Tongue (tissue), 2 donors: ENCODE measurements around the gene CRIP2. TPM values are rescaled to one million over a fixed set of nuclear protein-coding genes. Genes with fewer than 3 reads are reported as not detected.

Experiments used
- DNase-seq: peaks from one replicate; pipeline ENCODE4 v3.0.0-alpha.2; 2015
- total RNA-seq: library from RNA; depleted of rRNA; stranded (reverse); fragments of >200 nt; gene quantifications from one replicate; pipeline ENCODE4 v1.2.3, GENCODE V29; 2014

Gene CRIP2
- 202 TPM for total RNA-seq

- peak; percentile 83 for DNase-seq
These were observed at the start of gene CRIP2 for GRCh38 chr14:105474483-105475268. Gene CRIP2, plus strand, starts transcription at chr14:105474821. Its CDS starts 42 bp downstream, at chr14:105474863.

GRCh38 chr14:105424861-105425260, 49.8 kb upstream of the CRIP2 start:
- DNase-seq, result no peak

GRCh38 chr14:105425823-105426247, 48.8 kb upstream of the CRIP2 start:
- no peak for DNase-seq

- no peak for DNase-seq
These were observed 48.0 kb upstream of the CRIP2 start for GRCh38 chr14:105426416-105427130.

- no peak for DNase-seq
These were observed 47.2 kb upstream of the CRIP2 start for GRCh38 chr14:105427412-105427811.

GRCh38 chr14:105427936-105428485, 46.6 kb upstream of the CRIP2 start:
- DNase-seq, result no peak

GRCh38 chr14:105430042-105430441, 44.6 kb upstream of the CRIP2 start:
- no peak for DNase-seq

GRCh38 chr14:105430565-105430964, 44.1 kb upstream of the CRIP2 start:
- DNase-seq, result no peak

GRCh38 chr14:105431256-105431655, 43.4 kb upstream of the CRIP2 start:
- DNase-seq, result no peak

- no peak for DNase-seq
These were observed 42.0 kb upstream of the CRIP2 start for GRCh38 chr14:105432657-105433056.

GRCh38 chr14:105433161-105433605, 41.4 kb upstream of the CRIP2 start:
- DNase-seq, result no peak

- DNase-seq, result no peak
These were observed 38.2 kb upstream of the CRIP2 start for GRCh38 chr14:105436402-105436801.

GRCh38 chr14:105436891-105437722, 37.5 kb upstream of the CRIP2 start:
- no peak for DNase-seq

GRCh38 chr14:105437723-105438500, 36.7 kb upstream of the CRIP2 start:
- no peak for DNase-seq

- no peak for DNase-seq
These were observed 35.4 kb upstream of the CRIP2 start for GRCh38 chr14:105439179-105439578.

GRCh38 chr14:105439710-105440553, 34.7 kb upstream of the CRIP2 start:
- DNase-seq, result peak; percentile 51

- DNase-seq, result no peak
These were observed 34.1 kb upstream of the CRIP2 start for GRCh38 chr14:105440554-105440900.

- no peak for DNase-seq
These were observed 33.6 kb upstream of the CRIP2 start for GRCh38 chr14:105440992-105441391.

GRCh38 chr14:105442125-105442524, 32.5 kb upstream of the CRIP2 start:
- no peak for DNase-seq

- no peak for DNase-seq
These were observed 31.8 kb upstream of the CRIP2 start for GRCh38 chr14:105442834-105443233.

GRCh38 chr14:105444859-105445258, 29.8 kb upstream of the CRIP2 start:
- DNase-seq, result no peak
